Fibroblast of the conjunctiva (primary cell): ENCODE results near the gene ADCY5.

Experiments
- DNase-seq: peaks from one replicate; pipeline ENCODE4 v3.0.0-alpha.2; 2010; ENCODE audit warnings: low read depth

The ADCY5 gene

GRCh38 chr3:123406598-123406997, 42.3 kb downstream of the ADCY5 start:
- no peak for DNase-seq

GRCh38 chr3:123405936-123406510, 42.9 kb downstream of the ADCY5 start:
- no peak for DNase-seq

- no peak for DNase-seq
Observed at GRCh38 chr3:123405021-123405420, 43.9 kb downstream of the ADCY5 start.

GRCh38 chr3:123404391-123404790, 44.5 kb downstream of the ADCY5 start:
- DNase-seq: no peak

GRCh38 chr3:123401836-123402530, 46.9 kb downstream of the ADCY5 start:
- DNase-seq: no peak

- DNase-seq: no peak
Observed at GRCh38 chr3:123400169-123400568, 48.7 kb downstream of the ADCY5 start.

GRCh38 chr3:123399653-123400052, 49.2 kb downstream of the ADCY5 start:
- no peak for DNase-seq

- DNase-seq: no peak
Observed at GRCh38 chr3:123397921-123398785, 50.7 kb downstream of the ADCY5 start.

- DNase-seq: no peak
Observed at GRCh38 chr3:123397050-123397590, 51.8 kb downstream of the ADCY5 start.

GRCh38 chr3:123396171-123397049, 52.5 kb downstream of the ADCY5 start:
- no peak for DNase-seq

GRCh38 chr3:123395235-123395634, 53.7 kb downstream of the ADCY5 start:
- DNase-seq: no peak

- no peak for DNase-seq
Observed at GRCh38 chr3:123394391-123395020, 54.4 kb downstream of the ADCY5 start.

- no peak for DNase-seq
Observed at GRCh38 chr3:123392871-123393620, 55.8 kb downstream of the ADCY5 start.

GRCh38 chr3:123392368-123392767, 56.5 kb downstream of the ADCY5 start:
- no peak for DNase-seq

- no peak for DNase-seq
Observed at GRCh38 chr3:123390865-123391600, 57.9 kb downstream of the ADCY5 start.

GRCh38 chr3:123389628-123389918, 59.3 kb downstream of the ADCY5 start:
- DNase-seq: no peak

GRCh38 chr3:123388811-123389627, 59.9 kb downstream of the ADCY5 start:
- no peak for DNase-seq

- no peak for DNase-seq
Observed at GRCh38 chr3:123388042-123388441, 60.8 kb downstream of the ADCY5 start.

GRCh38 chr3:123387532-123387931, 61.4 kb downstream of the ADCY5 start:
- DNase-seq: no peak
